TTC549 (cell line): Measurements from ENCODE around the gene TCF23.
"Not testable (repeated sequence)": the region's sequence is repeated elsewhere in the genome, so short reads cannot be mapped to it uniquely, and the experiment has no call there.

Source experiments
- FAIRE-seq: peaks from 2 replicates; lab custom pipeline; 2012; peaks lifted over from hg19 to GRCh38; lab: Jason Lieb, UNC

Gene TCF23

GRCh38 chr2:27148801-27149439, at the start of gene TCF23:
TCF23 (plus strand) TSS chr2:27149004; CDS start chr2:27149134, 130 bp downstream.
- FAIRE-seq = no peak

GRCh38 chr2:27099334-27099955, 49.4 kb upstream of the TCF23 start:
- FAIRE-seq = no peak

- FAIRE-seq = no peak
These were observed 48.8 kb upstream of the TCF23 start for GRCh38 chr2:27100036-27100435.

GRCh38 chr2:27102329-27102728, 46.5 kb upstream of the TCF23 start:
- no peak for FAIRE-seq

GRCh38 chr2:27105981-27106380, 42.8 kb upstream of the TCF23 start:
- no peak for FAIRE-seq

- no peak for FAIRE-seq
These were observed 40.6 kb upstream of the TCF23 start for GRCh38 chr2:27108221-27108620.

GRCh38 chr2:27109083-27109482, 39.7 kb upstream of the TCF23 start:
- no peak for FAIRE-seq

GRCh38 chr2:27110603-27111352, 38.0 kb upstream of the TCF23 start:
- not testable (repeated sequence) for FAIRE-seq

- not testable (repeated sequence) for FAIRE-seq
These were observed 37.3 kb upstream of the TCF23 start for GRCh38 chr2:27111392-27112078.

GRCh38 chr2:27115519-27115918, 33.3 kb upstream of the TCF23 start:
- FAIRE-seq = no peak

- FAIRE-seq = no peak
These were observed 30.7 kb upstream of the TCF23 start for GRCh38 chr2:27117995-27118524.

GRCh38 chr2:27118525-27119329, 30.1 kb upstream of the TCF23 start, which contains the start of gene CGREF1:
CGREF1 (minus strand) TSS chr2:27119128; CDS start chr2:27104366, 14,762 bp downstream.
- no peak for FAIRE-seq

- not testable (repeated sequence) for FAIRE-seq
These were observed 29.5 kb upstream of the TCF23 start for GRCh38 chr2:27119330-27119670.

GRCh38 chr2:27121906-27122305, 26.9 kb upstream of the TCF23 start:
- no peak for FAIRE-seq

GRCh38 chr2:27122791-27123190, 26.0 kb upstream of the TCF23 start:
- no peak for FAIRE-seq

- FAIRE-seq = no peak
These were observed 25.3 kb upstream of the TCF23 start, which contains the start of gene ABHD1 for GRCh38 chr2:27123302-27124150. ABHD1 (plus strand) TSS chr2:27123815; CDS start chr2:27123949, 134 bp downstream.

- no peak for FAIRE-seq
These were observed 23.7 kb upstream of the TCF23 start for GRCh38 chr2:27125104-27125503.

GRCh38 chr2:27126252-27126710, 22.5 kb upstream of the TCF23 start:
- FAIRE-seq = no peak

GRCh38 chr2:27127883-27128667, 20.7 kb upstream of the TCF23 start:
- no peak for FAIRE-seq
